Measurements from ENCODE around the gene CERS6. TPM values are rescaled to one million over a fixed set of nuclear protein-coding genes. Genes with fewer than 3 reads are reported as not detected.

CERS6 gene
- total RNA-seq, 1 donor from 2014 or later, result 10.9 TPM

DNA sequence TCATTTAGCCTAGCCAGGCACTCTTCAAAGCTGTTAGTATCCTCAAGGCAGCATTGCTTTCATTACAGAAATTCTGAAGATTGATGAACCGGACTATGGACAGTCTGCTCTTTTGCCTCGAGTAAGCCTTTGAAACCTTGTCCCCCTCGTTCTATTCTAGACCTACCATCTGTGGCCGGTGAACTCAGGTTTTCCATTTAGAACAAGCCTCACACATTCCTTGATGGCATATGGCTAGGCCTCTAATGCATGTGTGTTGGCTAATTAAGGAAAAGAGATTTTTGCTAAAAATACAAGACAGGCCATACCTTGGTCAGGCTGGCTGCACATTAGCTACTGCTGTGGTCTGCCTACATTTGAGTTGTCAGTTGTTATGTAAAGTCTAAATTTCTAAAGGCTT, 111.8 kb downstream of the CERS6 start:
- H3K4me3 ChIP-seq, result no peak overlapping the region
- no peaks in the 10 kb centered on the region for H3K27me3 ChIP-seq
- no peaks in the 10 kb centered on the region for H3K4me1 ChIP-seq
- no peak overlapping the region for H3K27ac ChIP-seq
- H3K9me3 ChIP-seq, result no peaks in the 10 kb centered on the region
- intact Hi-C loops (cut with DNase I), result no loop called here
- TF ChIP-seq, protein P1, sequence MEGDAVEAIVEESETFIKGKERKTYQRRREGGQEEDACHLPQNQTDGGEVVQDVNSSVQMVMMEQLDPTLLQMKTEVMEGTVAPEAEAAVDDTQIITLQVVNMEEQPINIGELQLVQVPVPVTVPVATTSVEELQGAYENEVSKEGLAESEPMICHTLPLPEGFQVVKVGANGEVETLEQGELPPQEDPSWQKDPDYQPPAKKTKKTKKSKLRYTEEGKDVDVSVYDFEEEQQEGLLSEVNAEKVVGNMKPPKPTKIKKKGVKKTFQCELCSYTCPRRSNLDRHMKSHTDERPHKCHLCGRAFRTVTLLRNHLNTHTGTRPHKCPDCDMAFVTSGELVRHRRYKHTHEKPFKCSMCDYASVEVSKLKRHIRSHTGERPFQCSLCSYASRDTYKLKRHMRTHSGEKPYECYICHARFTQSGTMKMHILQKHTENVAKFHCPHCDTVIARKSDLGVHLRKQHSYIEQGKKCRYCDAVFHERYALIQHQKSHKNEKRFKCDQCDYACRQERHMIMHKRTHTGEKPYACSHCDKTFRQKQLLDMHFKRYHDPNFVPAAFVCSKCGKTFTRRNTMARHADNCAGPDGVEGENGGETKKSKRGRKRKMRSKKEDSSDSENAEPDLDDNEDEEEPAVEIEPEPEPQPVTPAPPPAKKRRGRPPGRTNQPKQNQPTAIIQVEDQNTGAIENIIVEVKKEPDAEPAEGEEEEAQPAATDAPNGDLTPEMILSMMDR (IDR thresholded peaks at IDR 0.05), result no peak
- DNase-seq (ENCODE audit: low spot score in 2 of 2), result no peak
- H3K36me3 ChIP-seq, result no peaks in the 10 kb centered on the region

DNA sequence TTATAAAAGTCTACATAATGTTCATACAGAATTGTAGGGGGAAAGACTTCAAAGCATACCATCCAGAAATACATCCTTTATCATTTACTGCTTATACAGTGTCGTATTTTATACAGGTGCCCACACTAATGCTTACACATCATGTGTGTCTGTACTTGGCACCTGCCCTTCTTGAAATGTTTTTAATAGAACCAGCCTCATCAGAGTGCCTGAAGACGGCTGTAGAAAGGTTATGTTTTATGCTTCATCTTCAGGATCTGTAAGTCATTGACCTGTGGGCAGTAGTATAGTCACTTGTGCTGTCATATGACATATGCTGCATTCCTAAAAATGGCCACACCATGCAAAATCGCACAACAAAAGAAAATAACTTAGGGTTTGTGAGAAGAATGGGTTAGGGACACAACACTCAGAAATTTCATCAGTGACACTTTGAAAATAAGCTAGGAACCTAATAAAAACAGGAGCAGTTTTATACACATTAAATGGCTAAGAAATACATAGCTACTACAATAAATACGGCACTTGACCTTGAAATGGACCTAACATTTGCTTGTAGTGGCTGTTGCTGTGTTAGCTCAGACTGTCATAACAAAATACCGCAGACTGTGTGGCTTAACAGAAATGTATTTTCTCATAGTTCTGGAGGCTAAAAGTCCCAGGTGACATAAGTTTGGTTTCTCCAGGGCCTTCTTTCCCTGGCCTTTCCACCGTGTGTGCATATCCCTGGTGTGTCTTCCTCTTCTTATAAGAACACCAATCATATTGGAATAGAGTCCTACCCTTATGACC, 112.6 kb downstream of the CERS6 start:
- H3K36me3 ChIP-seq, result no peaks in the 10 kb centered on the region

DNA sequence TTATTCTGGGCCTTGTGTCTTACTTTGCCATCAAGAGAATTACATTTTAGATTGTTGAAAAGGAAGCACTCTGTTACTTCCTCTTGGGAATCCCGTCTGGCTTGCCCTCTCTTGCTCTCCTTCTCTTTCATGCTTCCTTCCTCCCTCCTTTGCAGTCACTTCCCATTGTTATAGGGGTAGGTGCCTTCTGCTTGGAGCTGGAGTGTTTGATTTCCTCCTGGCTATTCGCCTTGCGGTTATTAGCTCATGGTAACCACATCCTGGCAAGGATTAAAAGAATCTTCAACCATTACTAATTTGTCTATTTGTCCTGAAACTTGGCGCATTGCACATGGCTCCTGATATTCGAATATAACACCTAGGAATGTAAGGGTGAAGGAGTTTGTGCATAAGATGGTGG, 115.0 kb downstream of the CERS6 start:
- no peak overlapping the region for H3K27ac ChIP-seq
- no peaks in the 10 kb centered on the region for H3K36me3 ChIP-seq
- H3K9me3 ChIP-seq, result no peaks in the 10 kb centered on the region
- TF ChIP-seq, protein P1 (IDR thresholded peaks at IDR 0.05), result no peak
- H3K27me3 ChIP-seq, result no peaks in the 10 kb centered on the region
- H3K4me3 ChIP-seq, result no peak overlapping the region
- H3K4me1 ChIP-seq, result no peaks in the 10 kb centered on the region
- DNase-seq (ENCODE audit: low spot score in 2 of 2), result no peak
- intact Hi-C loops (cut with DNase I), result no loop called here

More for the DNA sequence above, 112.6 kb downstream of the CERS6 start:
- Histone ChIP-seq H3K4me3 (no peak overlapping the region), H3K27ac (no peak overlapping the region), H3K9me3 (no peaks in the 10 kb centered on the region), H3K27me3 (no peaks in the 10 kb centered on the region), H3K4me1 (no peaks in the 10 kb centered on the region)
- DNase-seq (ENCODE audit: low spot score in 2 of 2), result no peak
- TF ChIP-seq, protein P1 (IDR thresholded peaks at IDR 0.05), result no peak
- intact Hi-C loops (cut with DNase I), result no loop called here

DNA sequence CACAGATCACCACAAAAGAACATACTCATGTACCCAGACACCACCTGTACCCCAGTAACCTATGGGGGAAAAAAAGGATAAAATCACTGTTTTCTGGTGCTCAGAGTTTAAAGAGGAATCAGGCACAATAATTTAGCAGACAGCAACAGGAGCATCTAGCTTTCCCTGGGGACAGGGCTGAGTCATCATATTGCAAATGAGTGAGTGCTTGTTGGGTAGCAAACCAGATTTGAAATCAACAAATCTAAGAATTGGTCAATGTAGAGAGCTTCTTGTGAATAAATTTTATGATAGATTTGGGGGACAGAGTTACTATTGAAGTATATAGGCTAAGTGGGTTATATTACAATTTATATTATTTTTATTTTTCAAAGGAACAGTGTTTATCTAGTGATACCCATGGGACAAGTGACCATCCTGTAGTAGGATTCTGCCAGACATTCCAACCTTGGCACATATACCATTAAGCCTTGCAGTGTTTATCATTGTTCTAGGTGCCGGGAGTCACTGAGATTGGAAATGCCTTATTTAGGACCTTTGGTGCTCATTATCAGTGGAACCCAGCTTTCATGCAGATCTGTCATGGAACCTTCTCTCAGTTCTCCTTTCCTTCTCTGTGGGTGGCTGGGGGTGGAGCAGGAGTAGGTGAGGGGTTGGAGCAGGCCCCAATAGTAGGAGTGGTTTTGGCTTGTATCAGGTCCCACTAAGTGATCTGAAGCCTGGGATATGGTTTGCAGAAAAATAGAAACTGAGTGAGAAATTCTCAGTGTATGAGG, 117.2 kb downstream of the CERS6 start:
- no peak for DNase-seq (ENCODE audit: low spot score in 2 of 2)
- Histone ChIP-seq H3K27ac (no peak overlapping the region), H3K9me3 (no peaks in the 10 kb centered on the region), H3K36me3 (no peaks in the 10 kb centered on the region), H3K27me3 (no peaks in the 10 kb centered on the region), H3K4me1 (no peaks in the 10 kb centered on the region), H3K4me3 (no peak overlapping the region)
- intact Hi-C loops (cut with DNase I), result no loop called here
- TF ChIP-seq, protein P1 (IDR thresholded peaks at IDR 0.05), result no peak

DNA sequence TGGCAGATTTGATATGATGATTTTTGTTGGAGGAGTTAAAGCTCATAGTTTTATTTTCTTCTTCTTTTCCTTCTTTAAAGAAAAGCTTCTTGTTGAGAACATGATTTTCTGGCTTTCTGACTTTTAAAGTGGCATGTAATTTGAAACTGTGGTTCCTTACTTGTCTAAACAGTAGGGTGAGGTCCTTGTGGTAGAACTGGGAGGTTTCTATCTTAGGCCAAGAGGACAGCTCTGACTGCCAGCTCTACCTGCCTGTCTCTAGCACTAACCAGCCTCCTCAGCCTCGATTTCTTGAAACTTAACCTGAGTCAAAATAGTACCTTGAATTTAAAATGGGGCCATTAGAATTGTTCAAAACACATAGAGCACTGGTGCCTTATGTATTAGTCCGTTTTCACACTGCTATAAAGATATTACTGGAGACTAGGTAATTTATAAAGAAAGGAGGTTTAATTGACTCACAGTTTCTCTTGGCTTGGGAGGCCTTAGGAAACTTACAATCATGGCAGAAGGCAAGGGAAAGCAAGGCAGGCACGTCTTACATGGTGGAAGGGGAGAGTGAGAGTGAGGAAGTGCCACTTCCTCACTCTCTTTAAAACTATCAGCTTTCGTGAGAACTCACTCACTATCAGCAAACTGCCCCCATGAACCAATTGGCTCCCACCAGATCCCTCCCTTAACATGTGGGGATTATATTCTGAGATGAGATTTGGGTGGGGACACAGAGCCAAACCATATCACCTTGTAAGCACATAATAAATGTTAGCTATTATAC, 119.0 kb downstream of the CERS6 start:
- no peaks in the 10 kb centered on the region for H3K4me1 ChIP-seq
- no peaks in the 10 kb centered on the region for H3K27me3 ChIP-seq
- TF ChIP-seq, protein P1 (IDR thresholded peaks at IDR 0.05), result no peak
- H3K36me3 ChIP-seq, result no peaks in the 10 kb centered on the region
- H3K4me3 ChIP-seq, result no peak overlapping the region
- intact Hi-C loops (cut with DNase I), result no loop called here
- no peaks in the 10 kb centered on the region for H3K9me3 ChIP-seq
- DNase-seq (ENCODE audit: low spot score in 2 of 2), result no peak
- no peak overlapping the region for H3K27ac ChIP-seq
